GM12801 (cell line): Measurements from ENCODE around the gene LRPAP1.

Experiments used
- CTCF ChIP-seq: IDR thresholded peaks from one replicate; pipeline ENCODE4 v1.5.1; 2011; ENCODE audit warnings: control low read depth; ENCODE audit not compliant: insufficient read length; ENCODE audit errors: extremely low read depth

LRPAP1 gene

GRCh38 chr4:3525532-3526430, 6.4 kb downstream of the LRPAP1 start:
- no peak for TF ChIP-seq CTCF

GRCh38 chr4:3524920-3525319, 7.3 kb downstream of the LRPAP1 start:
- no peak for TF ChIP-seq CTCF

DNA sequence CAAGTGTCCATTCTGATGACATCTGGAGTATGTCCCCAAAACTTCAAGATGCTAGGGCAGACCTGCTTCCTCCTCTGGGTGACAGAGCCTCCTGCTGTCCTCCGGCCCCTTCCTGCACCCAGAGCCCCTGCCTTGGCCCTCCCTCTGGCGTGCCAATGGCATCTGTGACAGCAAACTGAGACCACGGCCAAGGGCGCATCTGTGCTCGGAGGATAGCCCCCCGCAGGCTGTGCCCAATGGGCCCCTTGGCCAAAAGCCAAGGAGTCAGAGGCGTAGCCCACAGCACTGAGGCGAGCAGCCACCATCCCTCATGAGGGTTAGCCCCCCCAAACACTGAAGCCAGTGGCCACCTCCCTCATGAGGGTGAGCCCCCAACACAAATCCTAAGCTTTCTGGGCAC, 7.9 kb downstream of the LRPAP1 start:
- TF ChIP-seq CTCF = no peak

DNA sequence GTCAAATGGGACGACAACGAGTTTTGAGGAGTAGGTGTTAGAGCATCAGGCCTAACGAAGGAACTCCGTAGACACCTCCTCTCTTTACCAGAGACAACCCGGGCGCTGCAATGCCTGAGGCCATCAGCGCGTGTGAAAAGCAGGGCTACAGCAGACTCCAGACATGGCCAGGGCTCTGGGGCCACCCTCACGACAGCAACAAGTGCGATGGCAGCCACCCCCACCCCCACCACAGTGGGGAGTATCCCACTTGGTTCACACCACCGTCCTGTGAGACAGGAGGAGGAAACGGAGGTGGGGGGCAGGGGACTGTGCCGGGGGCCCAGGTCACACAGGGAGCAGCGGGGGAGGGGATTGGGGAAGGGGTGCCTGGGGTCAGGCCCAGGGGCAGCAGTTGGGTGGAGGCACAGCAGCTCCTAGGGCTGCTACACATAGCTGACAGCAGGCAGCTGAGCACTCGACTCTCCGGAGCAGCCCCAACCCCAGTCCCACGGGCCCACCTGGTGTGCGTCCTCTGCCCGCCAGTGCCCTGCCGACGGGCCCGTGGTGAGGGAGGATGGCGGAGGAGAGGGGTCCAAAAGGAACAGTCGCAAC, 8.5 kb downstream of the LRPAP1 start:
- TF ChIP-seq CTCF = no peak

- no peak for TF ChIP-seq CTCF
These were observed 9.0 kb downstream of the LRPAP1 start for GRCh38 chr4:3523146-3523627.

GRCh38 chr4:3522651-3523050, 9.6 kb downstream of the LRPAP1 start:
- TF ChIP-seq CTCF = no peak

DNA sequence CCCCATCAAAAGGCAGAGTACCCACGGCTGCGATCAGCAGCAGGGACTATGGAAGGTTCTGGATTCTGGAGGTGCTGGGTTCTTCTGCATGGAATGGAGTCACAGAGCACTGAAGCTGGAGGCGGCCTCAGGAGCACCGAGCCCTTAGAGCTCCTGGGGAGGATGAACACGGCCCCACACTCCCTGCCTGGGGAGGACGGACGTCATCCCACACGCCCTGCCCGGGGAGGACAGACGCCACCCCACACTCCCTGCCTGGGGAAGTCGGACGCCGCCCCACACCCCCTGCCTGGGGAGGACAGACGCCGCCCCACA, 9.9 kb downstream of the LRPAP1 start:
- no peak for TF ChIP-seq CTCF
